Naive B cell (primary cell): ENCODE data around the gene MRGPRF. TPM values are rescaled to one million over a fixed set of nuclear protein-coding genes. Genes with fewer than 3 reads are reported as not detected.
A peak's percentile ranks its signal among the peaks of the same experiment; 100 is the strongest.

ENCODE experiments used
- ATAC-seq, 2 donors: fragments of 150-1000 bp; cut with Tn5 transposase; 2 replicates each; pipeline ENCODE4 v1.10.0; 2021; ENCODE audit warnings: low read depth in 2 of 2, mild to moderate bottlenecking in 2 of 2, moderate library complexity in 2 of 2
- DNase-seq: peaks from one replicate; pipeline ENCODE4 v3.0.0; 2022
- H3K27ac Mint-ChIP-seq, 6 donors: one replicate each; pipeline ENCODE4 v1.8.0; 2020 to 2022; ENCODE audit warnings: mild to moderate bottlenecking in 6 of 6, mixed read lengths in 6 of 6, moderate library complexity in 5 of 6, inconsistent platforms in 2 of 6
- H3K27me3 Mint-ChIP-seq, 3 donors: one replicate each; pipeline ENCODE4 v1.8.0; 2021 to 2022; ENCODE audit warnings: mixed read lengths in 3 of 3, mild to moderate bottlenecking in 1 of 3
- H3K36me3 Mint-ChIP-seq, 2 donors: one replicate each; pipeline ENCODE4 v1.8.0; 2020 to 2022; ENCODE audit warnings: mixed read lengths in 2 of 2, inconsistent platforms in 1 of 2, mild to moderate bottlenecking in 1 of 2
- H3K4me1 Mint-ChIP-seq, 3 donors: one replicate each; pipeline ENCODE4 v1.8.0; 2020 to 2022; ENCODE audit warnings: mixed read lengths in 3 of 3, inconsistent platforms in 1 of 3, mild to moderate bottlenecking in 1 of 3, moderate library complexity in 1 of 3
- H3K4me3 Mint-ChIP-seq, 8 donors: one replicate each; pipeline ENCODE4 v1.8.0; 2020 to 2022; ENCODE audit warnings: mild to moderate bottlenecking in 8 of 8, mixed read lengths in 8 of 8, moderate library complexity in 8 of 8, inconsistent platforms in 2 of 8
- H3K9me3 Mint-ChIP-seq, 7 donors: one replicate each; pipeline ENCODE4 v1.8.0; 2020 to 2022; ENCODE audit warnings: mixed read lengths in 7 of 7, mild to moderate bottlenecking in 5 of 7, inconsistent platforms in 2 of 7, moderate library complexity in 1 of 7
- polyA plus RNA-seq, 6 donors: library from polyadenylated mRNA; unstranded; fragments of 300-500 nt; fragmentation: Illumina TruSeq; gene quantifications; one replicate each; pipeline ENCODE4 v1.2.3, GENCODE V29; 2021; ENCODE audit warnings: low read depth in 6 of 6

The MRGPRF gene
- polyA plus RNA-seq, 6 donors from 2014 or later: not detected

- H3K4me1 Mint-ChIP-seq: peaks cover 0 to 3% (median 0%) of the 10 kb centered on the region in 3 donors
- ATAC-seq (no peak), DNase-seq (no peak)
- no peak overlapping the region for H3K4me3 Mint-ChIP-seq
- H3K9me3 Mint-ChIP-seq: peaks cover 0 to 6% (median 0%) of the 10 kb centered on the region in 7 donors
- H3K36me3 Mint-ChIP-seq: no peaks in the 10 kb centered on the region
- peaks cover 27 to 59% (median 47%) of the 10 kb centered on the region in 3 donors for H3K27me3 Mint-ChIP-seq
- peak overlapping the region in 1 of 6 donors; percentile 53 for H3K27ac Mint-ChIP-seq
Observed at GRCh38 chr11:68992743-68993255, 20.2 kb downstream of the MRGPRF start.

GRCh38 chr11:68990995-68991780, 21.9 kb downstream of the MRGPRF start:
- peaks cover 0 to 3% (median 0%) of the 10 kb centered on the region in 3 donors for H3K4me1 Mint-ChIP-seq
- peaks cover 3 to 19% (median 12%) of the 10 kb centered on the region in 7 donors for H3K9me3 Mint-ChIP-seq
- H3K27me3 Mint-ChIP-seq: peaks cover 36 to 59% (median 46%) of the 10 kb centered on the region in 3 donors
- no peak overlapping the region for H3K27ac Mint-ChIP-seq
- no peak overlapping the region for H3K4me3 Mint-ChIP-seq
- DNase-seq: no peak
- H3K36me3 Mint-ChIP-seq: peaks cover 0 to 15% of the 10 kb centered on the region in 2 donors
- no peak for ATAC-seq

- peaks cover 0 to 17% of the 10 kb centered on the region in 2 donors for H3K36me3 Mint-ChIP-seq
- DNase-seq: no peak
- H3K27me3 Mint-ChIP-seq: peaks cover 36 to 61% (median 48%) of the 10 kb centered on the region in 3 donors
- peaks cover 3 to 19% (median 12%) of the 10 kb centered on the region in 7 donors for H3K9me3 Mint-ChIP-seq
- peaks cover 0 to 3% (median 0%) of the 10 kb centered on the region in 3 donors for H3K4me1 Mint-ChIP-seq
- no peak overlapping the region for H3K4me3 Mint-ChIP-seq
- no peak for ATAC-seq
- no peak overlapping the region for H3K27ac Mint-ChIP-seq
Observed at GRCh38 chr11:68989936-68990606, 23.0 kb downstream of the MRGPRF start.

- Mint-ChIP-seq H3K9me3 (peaks cover 3 to 19% (median 12%) of the 10 kb centered on the region in 7 donors), H3K36me3 (peaks cover 0 to 17% of the 10 kb centered on the region in 2 donors), H3K4me1 (peaks cover 0 to 3% (median 0%) of the 10 kb centered on the region in 3 donors), H3K27ac (no peak overlapping the region), H3K4me3 (no peak overlapping the region), H3K27me3 (peaks cover 34 to 60% (median 36%) of the 10 kb centered on the region in 3 donors)
- ATAC-seq: no peak
- no peak for DNase-seq
Observed at GRCh38 chr11:68988491-68988890, 24.6 kb downstream of the MRGPRF start.

- H3K27ac Mint-ChIP-seq: no peak overlapping the region
- H3K4me1 Mint-ChIP-seq: peaks cover 0 to 1% (median 0%) of the 10 kb centered on the region in 3 donors
- H3K27me3 Mint-ChIP-seq: peaks cover 24 to 56% (median 31%) of the 10 kb centered on the region in 3 donors
- H3K36me3 Mint-ChIP-seq: peaks cover 0 to 22% of the 10 kb centered on the region in 2 donors
- ATAC-seq (no peak), DNase-seq (no peak)
- peaks cover 4 to 27% (median 16%) of the 10 kb centered on the region in 7 donors for H3K9me3 Mint-ChIP-seq
- H3K4me3 Mint-ChIP-seq: no peak overlapping the region
Observed at GRCh38 chr11:68987211-68987610, 25.8 kb downstream of the MRGPRF start.

- Mint-ChIP-seq H3K27me3 (peaks cover 23 to 61% (median 48%) of the 10 kb centered on the region in 3 donors), H3K27ac (no peak overlapping the region), H3K4me3 (no peak overlapping the region), H3K4me1 (no peaks in the 10 kb centered on the region), H3K36me3 (peaks cover 0 to 30% of the 10 kb centered on the region in 2 donors), H3K9me3 (peaks cover 10 to 37% (median 24%) of the 10 kb centered on the region in 7 donors)
- ATAC-seq (no peak), DNase-seq (no peak)
Observed at GRCh38 chr11:68983801-68984200, 29.2 kb downstream of the MRGPRF start.

- Mint-ChIP-seq H3K36me3 (peaks cover 0 to 24% of the 10 kb centered on the region in 2 donors), H3K4me3 (no peak overlapping the region), H3K27ac (peak overlapping the region in 1 of 6 donors; percentile 5), H3K9me3 (peaks cover 10 to 28% (median 20%) of the 10 kb centered on the region in 7 donors), H3K27me3 (peaks cover 18 to 62% (median 45%) of the 10 kb centered on the region in 3 donors), H3K4me1 (no peaks in the 10 kb centered on the region)
- ATAC-seq: no peak
- no peak for DNase-seq
Observed at GRCh38 chr11:68982134-68982533, 30.9 kb downstream of the MRGPRF start.

GRCh38 chr11:68980776-68981065, 32.3 kb downstream of the MRGPRF start, which contains the start of gene MRGPRD:
MRGPRD (minus strand) TSS chr11:68980986; CDS start chr11:68980986, 0 bp downstream.
- peaks cover 0 to 13% of the 10 kb centered on the region in 2 donors for H3K36me3 Mint-ChIP-seq

GRCh38 chr11:68979931-68980775, 32.9 kb downstream of the MRGPRF start:
- ATAC-seq: no peak
- peaks cover 9 to 45% (median 34%) of the 10 kb centered on the region in 3 donors for H3K27me3 Mint-ChIP-seq
- peak overlapping the region in 1 of 8 donors; percentile 3 for H3K4me3 Mint-ChIP-seq
- H3K4me1 Mint-ChIP-seq: no peaks in the 10 kb centered on the region
- no peak for DNase-seq
- H3K27ac Mint-ChIP-seq: peak overlapping the region in 2 of 6 donors; percentile 69 to 83
- H3K36me3 Mint-ChIP-seq: peaks cover 0 to 13% of the 10 kb centered on the region in 2 donors
- peaks cover 6 to 18% (median 12%) of the 10 kb centered on the region in 7 donors for H3K9me3 Mint-ChIP-seq

More at GRCh38 chr11:68980776-68981065, 32.3 kb downstream of the MRGPRF start, which contains the start of gene MRGPRD:
- H3K27me3 Mint-ChIP-seq: peaks cover 9 to 50% (median 34%) of the 10 kb centered on the region in 3 donors
- peaks cover 6 to 18% (median 12%) of the 10 kb centered on the region in 7 donors for H3K9me3 Mint-ChIP-seq
- no peak for DNase-seq
- no peaks in the 10 kb centered on the region for H3K4me1 Mint-ChIP-seq
- ATAC-seq: no peak
- peak within 1 kb of the TSS in 2 of 8 donors; percentile 3 to 67 for H3K4me3 Mint-ChIP-seq
- H3K27ac Mint-ChIP-seq: peak within 1 kb of the TSS in 3 of 6 donors; percentile 17 to 83 (median 69)

GRCh38 chr11:68978931-68979594, 34.0 kb downstream of the MRGPRF start:
- DNase-seq (no peak), ATAC-seq (no peak)
- no peaks in the 10 kb centered on the region for H3K4me1 Mint-ChIP-seq
- H3K9me3 Mint-ChIP-seq: peaks cover 6 to 18% (median 12%) of the 10 kb centered on the region in 7 donors
- no peak overlapping the region for H3K4me3 Mint-ChIP-seq
- H3K27me3 Mint-ChIP-seq: peaks cover 6 to 45% (median 34%) of the 10 kb centered on the region in 3 donors
- H3K27ac Mint-ChIP-seq: no peak overlapping the region
- peaks cover 0 to 13% of the 10 kb centered on the region in 2 donors for H3K36me3 Mint-ChIP-seq

- Mint-ChIP-seq H3K27me3 (peaks cover 4 to 43% (median 34%) of the 10 kb centered on the region in 3 donors), H3K9me3 (peaks cover 6 to 18% (median 12%) of the 10 kb centered on the region in 7 donors)
Observed at GRCh38 chr11:68978626-68978930, 34.5 kb downstream of the MRGPRF start.

More at GRCh38 chr11:68978626-68978930, 34.5 kb downstream of the MRGPRF start:
- Mint-ChIP-seq H3K4me1 (no peaks in the 10 kb centered on the region), H3K4me3 (no peak overlapping the region), H3K27ac (no peak overlapping the region), H3K36me3 (peaks cover 0 to 13% of the 10 kb centered on the region in 2 donors)
- DNase-seq (no peak), ATAC-seq (no peak)
